Fibroblast of peridontal ligament (primary cell): ENCODE data around the gene ARFRP1.

ENCODE experiments used
- DNase-seq: peaks from one replicate; pipeline ENCODE4 v3.0.0-alpha.2; 2010; ENCODE audit errors: extremely low read depth

Gene ARFRP1

GRCh38 chr20:63743210-63743970 lies 35.6 kb upstream of the ARFRP1 start:
- DNase-seq: no peak

- no peak for DNase-seq
Observed at GRCh38 chr20:63742381-63743024, 34.7 kb upstream of the ARFRP1 start.

- no peak for DNase-seq
Observed at GRCh38 chr20:63741676-63742380, 34.1 kb upstream of the ARFRP1 start.

GRCh38 chr20:63741354-63741675 lies 33.5 kb upstream of the ARFRP1 start:
- no peak for DNase-seq

GRCh38 chr20:63740627-63741353 lies 33.0 kb upstream of the ARFRP1 start:
- peak; percentile 88 for DNase-seq

- peak; percentile 25 for DNase-seq
Observed at GRCh38 chr20:63740070-63740626, 32.4 kb upstream of the ARFRP1 start.

GRCh38 chr20:63739130-63740069 lies 31.6 kb upstream of the ARFRP1 start, which contains the start of gene SLC2A4RG:
Gene SLC2A4RG (plus strand): TSS chr20:63739776. CDS start chr20:63739913, 137 bp downstream.
- peak; percentile 58 for DNase-seq

GRCh38 chr20:63738687-63739129 lies 30.9 kb upstream of the ARFRP1 start:
- DNase-seq: no peak

- DNase-seq: no peak
Observed at GRCh38 chr20:63737945-63738686, 30.3 kb upstream of the ARFRP1 start.

GRCh38 chr20:63737695-63737944 lies 29.8 kb upstream of the ARFRP1 start:
- no peak for DNase-seq

- no peak for DNase-seq
Observed at GRCh38 chr20:63736893-63737694, 29.3 kb upstream of the ARFRP1 start.

GRCh38 chr20:63735859-63736718 lies 28.3 kb upstream of the ARFRP1 start, which contains the start of gene LIME1:
Gene LIME1 (plus strand): TSS chr20:63736664. CDS start chr20:63737550, 886 bp downstream.
- no peak for DNase-seq

GRCh38 chr20:63734946-63735858 lies 27.4 kb upstream of the ARFRP1 start:
- no peak for DNase-seq

GRCh38 chr20:63734111-63734945 lies 26.6 kb upstream of the ARFRP1 start:
- no peak for DNase-seq

- DNase-seq: no peak
Observed at GRCh38 chr20:63733579-63734081, 25.9 kb upstream of the ARFRP1 start.

- DNase-seq: no peak
Observed at GRCh38 chr20:63733117-63733516, 25.3 kb upstream of the ARFRP1 start.
